GM13977 (cell line): ENCODE measurements around the gene DCUN1D3.
"Not testable (repeated sequence)": the region's sequence is repeated elsewhere in the genome, so short reads cannot be mapped to it uniquely, and the experiment has no call there.

Source experiments
- DNase-seq: peaks from one replicate; pipeline ENCODE4 v3.0.0; 2012; ENCODE audit warnings: low spot score
- CTCF ChIP-seq: IDR thresholded peaks from 2 replicates; pipeline ENCODE4 v1.5.1; 2012; ENCODE audit warnings: mild to moderate bottlenecking, control low read depth; ENCODE audit not compliant: insufficient read depth; ENCODE audit errors: extremely low read depth, missing control alignments
- in situ Hi-C: fragments of 300-500 bp; cut with MboI; formaldehyde crosslinking; loops from one replicate; pipeline ENCODE4 v1.12.0; 2022; ENCODE audit warnings: low sequenced_read_pairs, low pct_unique_long_range_greater_than_20kb, mixed read lengths, inconsistent platforms; ENCODE audit not compliant: unreplicated experiment

DCUN1D3 gene

DNA sequence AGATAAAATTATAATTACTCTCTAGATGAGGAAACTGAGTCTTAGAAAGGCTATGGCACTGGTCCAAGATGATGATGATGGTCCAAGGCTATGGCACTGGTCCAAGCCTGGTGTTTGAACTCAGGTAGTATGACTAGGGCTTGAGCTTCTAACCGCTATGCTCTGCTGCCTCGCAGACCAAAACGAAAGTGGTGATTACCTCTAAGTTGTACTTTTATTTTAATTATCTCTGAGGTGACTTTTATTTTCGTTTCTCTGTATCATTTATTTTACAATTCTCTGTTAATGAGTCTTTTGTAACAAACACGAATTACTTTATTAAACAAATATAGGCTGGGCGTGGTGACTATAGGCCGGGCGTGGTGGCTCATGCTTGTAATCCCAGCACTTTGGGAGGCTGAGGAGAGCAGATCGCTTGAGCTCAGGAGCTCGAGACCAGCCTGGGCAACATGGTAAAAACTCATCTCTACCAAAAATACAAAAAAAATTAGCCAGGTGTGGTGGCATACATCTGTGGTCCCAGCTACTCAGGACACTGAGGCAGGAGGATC is 88.2 kb downstream of the DCUN1D3 start:
- no peak for TF ChIP-seq CTCF
- DNase-seq = no peak
- in situ Hi-C loops = no loop called here

GRCh38 chr16:20807862-20808261 is 92.3 kb downstream of the DCUN1D3 start:
- TF ChIP-seq CTCF = no peak
- in situ Hi-C loops = no loop called here
- DNase-seq = no peak

- peak; percentile 58 for TF ChIP-seq CTCF
- in situ Hi-C loops = no loop called here
- peak; percentile 91 for DNase-seq
Observed at GRCh38 chr16:20806168-20807050, 93.7 kb downstream of the DCUN1D3 start, which contains the start of the genes ERI2 and REXO5. Gene ERI2 (minus strand): TSS chr16:20806472. CDS start chr16:20806430, 42 bp downstream. Gene REXO5 (plus strand): TSS chr16:20806527. CDS start chr16:20806954, 427 bp downstream.

- DNase-seq, in situ Hi-C loops: not testable (repeated sequence)
Observed at GRCh38 chr16:20805684-20806167, 94.4 kb downstream of the DCUN1D3 start.
